ENCODE measurements around the gene LASP1. TPM values are rescaled to one million over a fixed set of nuclear protein-coding genes. Genes with fewer than 3 reads are reported as not detected.

Gene LASP1
- total and polyA plus RNA-seq, 2 experiments from 2014 or later: 48.7 to 173 TPM

DNA sequence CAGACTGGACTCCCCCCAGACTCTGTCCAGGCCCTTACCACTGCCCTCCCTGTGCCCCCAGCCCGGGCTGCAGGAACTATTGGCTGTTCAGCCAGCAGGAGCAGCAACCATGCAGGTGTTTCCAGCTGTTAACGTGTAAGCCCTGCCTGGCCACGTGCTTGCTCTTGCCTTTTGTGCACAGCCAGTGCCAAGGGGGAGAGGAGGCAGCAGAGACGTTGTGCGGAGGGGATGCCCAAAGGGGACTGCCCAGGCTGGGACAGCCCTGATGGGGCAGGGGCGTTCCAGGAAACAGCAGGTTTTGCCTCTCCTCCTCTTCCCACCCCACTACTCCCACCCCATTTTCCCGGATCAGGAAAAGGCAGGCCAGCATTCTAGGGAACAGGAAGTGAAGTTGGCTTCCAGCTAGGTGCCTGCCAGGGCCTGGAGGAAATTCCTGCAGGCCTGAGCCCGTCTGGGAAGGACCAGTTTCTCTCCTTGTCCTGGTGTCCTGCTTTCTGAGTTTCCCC, 38.9 kb downstream of the LASP1 start:
- no peaks in the 10 kb centered on the region for H3F3A ChIP-seq (replicated peaks; ENCODE audit: low read depth)
- Mint-ChIP-seq H3K9me3 (no peaks in the 10 kb centered on the region), H3K27ac (peak overlapping the region; percentile 78), H3K36me3 (ENCODE audit: low read depth) (peaks cover 25% of the 10 kb centered on the region), H3K27me3 (ENCODE audit: insufficient read depth, low read depth, poor library complexity) (no peaks in the 10 kb centered on the region), H3K4me1 (peaks cover 17% of the 10 kb centered on the region), H3K4me3 (no peak overlapping the region)
- no peaks in the 10 kb centered on the region for H3K27me3 ChIP-seq (ENCODE audit: insufficient read depth)
- peak overlapping the region; percentile 39; the same call in 1 of the 2 replicates for H3K27ac ChIP-seq (ENCODE audit: low read depth)
- H2AFZ ChIP-seq: no peak overlapping the region
- peaks cover 28% of the 10 kb centered on the region for H4K20me1 ChIP-seq (replicated peaks; ENCODE audit: insufficient read depth)
- no peak overlapping the region for H3K4me3 ChIP-seq
- ATAC-seq: peak; percentile 22
- no peak for TF ChIP-seq ZNF114 (CRISPR knock-in tag; IDR thresholded peaks at IDR 0.05)
- no peak for TF ChIP-seq CTCF (conservative IDR thresholded peaks at IDR 0.05; ENCODE audit: low read depth in 2 of 2)
- TF ChIP-seq STAT1 (IDR thresholded peaks at IDR 0.05; ENCODE audit: unreplicated experiment): no peak
- TF ChIP-seq ZNF462 (CRISPR knock-in tag; IDR thresholded peaks at IDR 0.05): no peak
- TF ChIP-seq CREB1 (CRISPR knock-in tag; IDR thresholded peaks at IDR 0.05; ENCODE audit: low read depth): no peak
- no peak for TF ChIP-seq NANOG (IDR thresholded peaks at IDR 0.05; ENCODE audit: borderline replicate concordance)
- TF ChIP-seq JUNB (IDR thresholded peaks at IDR 0.05; ENCODE audit: unreplicated experiment): no peak
- no peaks in the 10 kb centered on the region; the same call in 1 of the 2 replicates for H3K36me3 ChIP-seq (ENCODE audit: insufficient read depth)
- H3K4me2 ChIP-seq: no peak overlapping the region
- no peaks in the 10 kb centered on the region for H3K9me2 ChIP-seq (ENCODE audit: insufficient read depth)
- DNase-seq (ENCODE audit: low spot score): no peak
- peaks cover 45% of the 10 kb centered on the region for H3K79me2 ChIP-seq (replicated peaks; ENCODE audit: insufficient read depth)
- H3K4me1 ChIP-seq (ENCODE audit: insufficient read depth): peaks cover 10% of the 10 kb centered on the region; the same call in 1 of the 2 replicates

Data from GM23338 (cell line).